ENCODE results near the gene FCER2.

Gene FCER2

GRCh38 chr19:7676854-7677253, 25.1 kb downstream of the FCER2 start, which contains the start of gene MCEMP1:
Gene MCEMP1, plus strand, starts transcription at chr19:7677090. Its CDS starts 31 bp downstream, at chr19:7677121.
- ATAC-seq: no peak

DNA sequence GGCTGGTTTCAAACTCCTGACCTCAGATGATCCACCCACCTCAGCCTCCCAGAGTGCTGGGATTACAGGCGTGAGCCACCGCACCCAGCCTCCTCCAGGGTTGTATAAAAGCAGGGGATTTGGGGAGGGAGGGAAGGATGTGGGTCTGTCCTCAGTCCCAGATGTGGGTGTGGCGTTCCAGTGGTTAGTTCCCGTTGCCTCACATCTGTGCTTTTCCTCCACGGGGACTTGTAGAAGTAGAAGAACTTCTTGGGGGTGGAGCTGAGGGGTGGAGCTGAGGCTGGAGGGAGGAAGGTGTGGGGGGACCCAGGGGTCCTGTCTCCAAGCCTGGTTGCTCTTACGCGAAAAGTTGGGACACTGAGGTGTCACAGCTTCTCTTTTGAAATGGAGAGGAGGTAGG, 25.6 kb downstream of the FCER2 start:
- ATAC-seq: no peak

GRCh38 chr19:7674010-7675005, 27.6 kb downstream of the FCER2 start:
- ATAC-seq: peak in 1 of 2 donors; percentile 40

- ATAC-seq: no peak
Measured at GRCh38 chr19:7672522-7672921, 29.4 kb downstream of the FCER2 start.

GRCh38 chr19:7670790-7671189, 31.1 kb downstream of the FCER2 start:
- ATAC-seq: no peak

- no peak for ATAC-seq
Measured at GRCh38 chr19:7670150-7670783, 31.7 kb downstream of the FCER2 start.

DNA sequence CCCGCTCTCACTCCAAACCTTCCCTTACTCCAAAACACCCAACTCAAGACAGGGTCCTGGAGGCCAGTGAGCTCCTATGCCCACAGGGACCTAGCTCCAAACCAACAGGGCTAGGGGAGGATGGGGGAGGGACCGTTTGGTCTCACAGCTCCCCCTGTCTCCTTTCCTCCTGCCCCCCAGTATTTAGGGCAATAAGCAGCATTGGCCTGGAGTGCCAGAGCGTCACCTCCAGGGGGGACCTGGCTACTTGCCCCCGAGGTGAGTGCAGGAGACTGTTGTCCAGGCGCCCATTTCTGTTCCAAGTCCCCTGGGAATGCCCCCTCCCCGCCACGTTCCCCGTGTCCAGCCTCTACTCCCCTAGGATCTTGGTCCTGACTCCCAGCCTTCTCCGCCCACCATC, 32.3 kb downstream of the FCER2 start:
- ATAC-seq: no peak

DNA sequence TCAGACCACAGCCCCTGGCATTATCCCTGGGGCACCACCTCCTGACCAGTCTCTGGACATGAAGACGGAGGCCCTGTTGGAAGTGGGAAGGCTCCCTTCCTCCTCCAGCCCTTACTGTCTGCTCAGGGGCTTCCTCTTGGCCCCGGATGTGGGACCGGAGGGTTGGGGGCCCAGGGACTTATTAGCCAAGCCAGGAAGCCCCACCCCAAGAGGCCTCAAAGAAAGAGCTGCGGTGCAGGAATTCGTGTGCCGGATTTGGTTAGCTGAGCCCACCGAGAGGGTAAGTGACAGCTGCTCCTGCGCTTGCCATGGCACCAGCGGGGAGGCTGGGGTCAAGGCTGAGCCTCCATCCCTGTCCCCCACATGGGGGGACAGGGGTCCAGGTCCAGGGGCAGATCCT, 33.1 kb downstream of the FCER2 start, which contains the start of gene RETN:
Gene RETN (plus strand): TSS at position 208 of the 400 bp plus-strand sequence. CDS start 278 bp downstream, outside the sequence.
- ATAC-seq: no peak

DNA sequence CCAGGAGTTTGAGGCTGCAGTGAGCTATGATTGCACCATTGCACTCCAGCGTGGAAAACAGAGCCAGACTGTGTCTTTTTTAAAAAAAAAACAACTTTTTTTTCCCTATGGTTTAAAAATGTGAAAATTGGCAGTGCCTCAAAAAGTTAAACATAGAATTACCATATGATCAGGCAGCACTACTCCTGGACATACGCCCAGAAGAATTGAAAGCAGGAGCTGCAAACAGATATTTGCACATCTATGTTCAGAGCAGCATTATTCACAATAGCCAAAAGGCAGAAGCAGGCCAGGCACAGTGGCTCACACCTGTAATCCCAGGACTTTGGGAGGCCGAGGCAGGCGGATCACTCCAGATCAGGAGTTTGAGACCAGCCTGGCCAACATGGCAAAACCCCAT, 36.9 kb downstream of the FCER2 start:
- ATAC-seq: no peak

DNA sequence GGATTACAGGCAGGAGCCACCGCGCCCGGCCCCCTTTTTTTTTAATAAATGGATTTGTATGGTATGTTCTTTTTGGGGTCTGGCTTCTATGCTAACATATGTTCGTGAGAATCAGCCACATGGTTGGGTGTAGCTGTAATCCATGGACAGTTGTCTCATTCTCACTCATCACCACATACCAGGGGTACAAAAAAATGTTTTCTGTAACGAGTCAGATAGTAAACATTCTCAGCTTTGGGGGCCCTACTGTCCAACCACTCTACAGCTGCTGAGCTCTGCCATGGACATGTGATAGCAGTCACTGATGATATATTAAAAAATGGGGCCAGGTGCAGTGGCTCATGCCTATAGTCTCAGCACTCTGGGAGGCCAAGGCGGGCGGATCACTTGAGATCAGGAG, 38.2 kb downstream of the FCER2 start:
- ATAC-seq: no peak

DNA sequence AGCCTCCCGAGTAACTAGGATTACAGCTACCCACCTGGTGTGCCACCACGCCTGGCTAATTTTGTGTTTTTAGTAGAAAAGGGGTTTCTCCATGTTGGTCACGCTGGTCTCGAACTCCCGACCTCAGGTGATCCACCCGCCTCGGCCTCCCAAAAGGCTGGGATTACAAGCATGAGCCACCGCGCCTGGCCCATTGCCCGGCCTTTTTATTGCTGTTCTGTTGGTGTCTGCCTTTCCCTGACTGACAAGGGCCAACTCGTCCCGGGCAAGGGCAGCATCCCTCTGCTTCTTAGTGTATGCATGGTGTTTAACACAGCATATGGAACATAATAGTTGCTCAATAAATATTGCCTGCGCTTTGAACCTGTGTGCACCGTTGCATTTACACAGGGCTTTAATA, 39.3 kb downstream of the FCER2 start:
- no peak for ATAC-seq

DNA sequence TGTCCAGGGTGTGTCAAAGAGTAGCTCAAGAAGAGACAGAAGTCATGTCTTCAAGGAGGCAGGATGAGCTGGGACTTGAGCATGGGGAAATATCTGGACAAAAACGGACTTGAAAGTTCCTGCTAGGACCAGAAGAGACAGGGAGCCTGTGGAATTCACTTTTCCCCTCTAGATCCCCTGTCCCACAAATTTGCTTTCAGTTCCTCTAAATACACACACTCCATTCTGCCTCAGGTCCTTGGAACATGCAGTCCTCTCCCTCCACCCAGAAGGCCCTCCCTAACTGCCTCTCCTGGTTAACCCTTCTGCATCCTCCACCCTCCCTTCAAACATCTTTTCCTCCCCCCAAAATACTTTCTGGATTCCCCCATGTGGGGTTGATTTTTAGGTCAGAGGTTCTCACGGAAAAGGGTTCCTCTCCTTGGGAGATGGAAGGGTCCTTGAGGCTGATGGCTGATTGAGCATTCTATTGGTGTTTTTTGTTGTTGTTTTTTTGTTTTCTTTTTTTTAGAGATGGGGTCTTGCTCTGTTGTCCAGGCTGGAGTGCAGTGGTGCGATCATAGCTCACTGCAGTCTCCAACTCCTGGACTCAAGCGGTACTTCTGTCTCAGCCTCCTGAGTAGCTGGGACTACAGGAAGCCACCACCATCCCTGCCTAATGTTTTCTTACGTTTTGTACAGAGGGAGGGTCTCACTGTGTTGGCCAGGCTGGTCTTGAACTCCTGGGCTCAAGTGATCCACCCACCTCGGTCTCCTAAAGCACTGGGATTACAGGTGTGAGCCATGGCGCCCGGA, 40.0 kb downstream of the FCER2 start:
- no peak for ATAC-seq

DNA sequence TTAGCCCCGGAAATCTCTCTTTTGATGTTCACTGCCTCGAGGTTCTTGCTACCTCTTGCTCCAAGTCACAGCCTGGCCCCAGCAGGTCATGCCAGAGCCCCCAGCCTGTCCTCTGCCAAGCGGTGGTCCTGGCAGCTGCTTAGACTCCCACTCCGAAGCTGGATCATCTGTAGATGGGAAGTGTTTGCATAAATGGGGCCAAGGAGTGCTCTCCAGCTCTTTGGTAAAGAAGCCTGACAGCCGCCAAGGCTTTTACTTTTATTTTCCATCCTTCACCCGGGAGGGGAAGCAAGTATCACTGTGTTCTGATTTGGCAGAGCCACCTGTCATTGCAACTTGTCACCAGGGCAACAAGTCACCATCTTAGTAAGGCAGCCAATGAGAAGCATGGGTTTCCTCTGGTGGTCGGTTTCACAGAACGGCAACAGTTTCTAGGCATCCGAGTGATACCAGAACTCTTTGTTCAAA, 43.7 kb downstream of the FCER2 start:
- peak; percentile 92 to 97 for ATAC-seq

DNA sequence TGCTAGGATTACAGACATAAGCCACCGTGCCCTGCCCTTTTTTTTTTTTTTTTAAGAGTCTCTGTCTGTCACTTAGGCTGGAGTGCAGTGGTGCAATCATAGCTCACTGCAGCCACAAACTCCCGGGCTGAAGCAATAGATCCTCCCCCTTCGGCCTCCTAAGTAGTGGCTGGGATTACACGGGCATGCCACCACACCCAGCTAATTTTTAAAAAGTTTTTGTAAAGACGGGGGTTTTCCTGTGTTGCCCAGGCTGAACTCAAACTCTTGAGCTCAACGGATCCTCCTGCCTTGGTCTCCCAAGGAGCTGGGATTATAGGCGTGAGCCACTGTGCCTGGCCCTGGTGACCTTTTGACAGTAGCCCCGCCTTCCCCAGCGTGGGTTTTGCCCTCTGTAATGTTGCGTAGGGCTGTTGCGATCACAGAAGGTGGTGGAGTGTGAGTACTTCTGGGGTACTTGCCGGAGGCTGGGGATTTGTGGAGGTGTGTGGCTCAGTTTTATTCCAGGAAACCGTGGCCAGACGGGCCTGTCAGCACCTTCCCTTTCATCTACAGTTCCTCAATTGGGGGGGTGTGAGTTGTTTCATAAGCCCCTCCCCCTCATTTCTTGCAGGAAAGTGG, 44.7 kb downstream of the FCER2 start:
- peak; percentile 61 for ATAC-seq

DNA sequence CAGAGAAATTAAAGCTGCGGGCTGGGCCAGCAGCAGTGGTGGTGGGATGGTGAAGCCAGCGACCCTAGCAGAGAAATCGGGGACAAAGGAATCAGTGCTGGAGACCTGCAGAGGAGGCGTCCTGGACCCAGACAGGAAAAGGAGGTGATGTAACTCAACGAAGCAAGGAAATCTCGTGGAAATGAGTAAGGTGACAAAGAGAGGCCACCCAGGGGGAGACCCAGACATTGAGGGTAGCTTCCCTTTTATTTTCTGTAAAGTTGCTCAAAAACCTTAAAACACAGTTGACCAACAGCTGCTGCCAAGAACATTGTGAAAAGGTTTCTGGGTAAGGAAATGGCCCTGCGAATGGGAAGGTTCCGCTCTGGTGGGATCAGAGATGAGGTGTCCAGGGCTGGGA, 46.4 kb downstream of the FCER2 start:
- no peak for ATAC-seq

DNA sequence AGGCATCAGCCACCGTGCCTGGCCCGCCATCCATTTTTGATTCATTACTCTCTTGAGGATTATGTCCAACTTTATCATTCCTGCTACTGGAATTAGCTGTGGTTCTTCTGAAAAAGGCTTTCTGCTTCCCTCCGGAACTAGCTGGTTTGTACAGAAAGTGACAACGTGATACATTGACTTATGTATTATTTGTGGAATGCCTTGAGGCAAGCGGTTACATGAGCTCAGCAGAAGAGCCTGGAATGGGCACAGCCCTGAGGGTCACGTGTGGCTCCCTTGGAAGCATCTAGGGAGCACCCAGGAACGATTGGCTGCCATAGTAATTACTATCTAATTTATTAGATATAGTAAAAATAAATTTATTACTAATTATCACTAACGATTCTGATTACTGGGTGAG, 47.5 kb downstream of the FCER2 start:
- ATAC-seq: no peak

DNA sequence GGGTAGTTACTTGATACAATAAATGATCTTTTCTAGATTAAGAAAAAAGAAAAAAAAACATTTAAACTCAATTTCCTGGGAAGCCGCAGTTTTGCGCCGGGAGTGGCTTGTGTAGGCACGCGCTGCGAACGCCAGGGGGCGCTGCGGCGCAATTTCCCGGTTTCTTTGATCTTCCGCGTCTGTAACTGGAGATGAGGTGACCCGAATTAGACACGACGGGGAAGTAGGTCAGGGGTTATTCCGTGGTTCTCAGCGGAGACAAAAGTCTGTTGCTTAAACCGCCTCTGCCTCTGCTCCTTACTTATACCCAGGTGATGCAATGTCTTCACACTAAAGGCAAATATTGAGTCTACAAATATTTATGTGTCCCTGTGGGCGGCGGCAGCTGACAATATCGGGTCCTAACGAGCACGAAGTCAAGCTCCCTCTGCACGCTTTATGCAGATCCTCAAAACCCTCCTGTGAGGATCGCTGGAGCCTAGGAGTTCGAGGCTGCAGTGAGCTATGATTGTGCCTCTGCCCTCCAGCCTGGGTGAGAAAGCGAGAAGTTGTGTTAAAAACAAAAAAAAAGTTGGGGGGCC, 49.8 kb downstream of the FCER2 start:
- ATAC-seq: peak; percentile 78 to 80

DNA sequence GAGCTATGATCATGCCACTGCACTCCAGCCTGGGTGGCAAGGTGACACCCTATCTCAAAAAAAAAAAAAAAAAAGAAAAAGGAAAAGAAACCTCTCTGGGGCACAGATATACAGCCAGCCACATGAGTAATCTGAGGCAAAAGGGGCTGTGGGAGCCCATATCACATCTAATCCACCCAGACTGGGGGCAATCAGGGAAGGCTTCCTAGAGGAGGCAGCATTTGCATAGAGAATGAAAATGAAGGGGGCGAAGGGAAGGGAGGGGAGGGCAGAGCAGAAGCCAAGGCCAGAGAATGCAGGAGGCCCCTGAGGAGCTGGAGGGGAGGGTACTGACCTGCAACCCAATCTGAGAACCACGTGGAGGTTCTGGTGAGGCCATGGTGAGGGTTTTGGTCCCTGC, 51.8 kb downstream of the FCER2 start:
- ATAC-seq: no peak

GRCh38 chr19:7648265-7649014, 53.5 kb downstream of the FCER2 start:
- no peak for ATAC-seq

DNA sequence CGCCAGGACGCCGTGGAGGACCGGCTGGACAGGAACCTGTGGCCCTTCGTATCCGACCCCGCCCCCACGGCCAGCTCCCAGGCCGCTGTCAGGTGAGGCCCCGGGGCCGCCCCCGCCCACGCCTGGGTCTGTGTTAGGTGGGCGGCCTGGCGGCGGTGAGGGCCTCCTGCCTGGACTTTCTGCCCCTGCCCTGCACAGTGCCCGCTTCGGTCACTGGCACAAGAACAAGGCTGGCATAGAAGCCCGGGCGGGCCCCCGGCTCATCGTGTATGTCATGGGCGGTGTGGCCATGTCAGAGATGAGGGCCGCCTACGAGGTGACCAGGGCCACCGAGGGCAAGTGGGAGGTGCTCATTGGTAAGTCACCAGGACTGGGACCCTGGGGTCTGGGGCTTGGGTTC, 54.8 kb downstream of the FCER2 start:
- no peak for ATAC-seq

DNA sequence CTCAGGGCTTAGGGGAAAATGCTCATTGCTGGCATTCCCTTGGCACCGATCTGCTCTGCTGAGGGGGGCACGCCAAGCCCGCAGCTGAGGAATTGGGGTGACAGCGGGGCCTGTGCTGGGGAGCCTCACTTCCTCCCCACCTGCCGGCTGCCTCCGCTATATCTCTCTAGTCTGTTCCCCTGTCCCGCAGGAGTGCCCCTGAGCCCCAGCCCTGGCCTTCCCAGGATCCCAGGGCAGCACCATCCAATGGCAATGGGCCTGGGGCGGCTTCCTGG, 55.6 kb downstream of the FCER2 start:
- ATAC-seq: no peak

Data from activated CD4-positive, CD25-positive, alpha-beta regulatory T cell treated with anti-CD3 and anti-CD28 coated beads, Interleukin-2, amount 50 U/mL, for 24 hours (primary cell).